GM20000 (cell line): ENCODE results near the gene MRM3.
"Not testable (repeated sequence)": the region's sequence is repeated elsewhere in the genome, so short reads cannot be mapped to it uniquely, and the experiment has no call there.

Experiments
- DNase-seq: peaks from one replicate; pipeline ENCODE4 v3.0.0; 2012; ENCODE audit warnings: low spot score
- CTCF ChIP-seq: IDR thresholded peaks from 2 replicates; pipeline ENCODE4 v1.5.1; 2012; ENCODE audit warnings: mild to moderate bottlenecking, control low read depth; ENCODE audit errors: extremely low read depth, missing control alignments

The MRM3 gene

GRCh38 chr17:788551-788950 is 6.4 kb downstream of the MRM3 start:
- TF ChIP-seq CTCF = no peak
- DNase-seq = no peak

DNA sequence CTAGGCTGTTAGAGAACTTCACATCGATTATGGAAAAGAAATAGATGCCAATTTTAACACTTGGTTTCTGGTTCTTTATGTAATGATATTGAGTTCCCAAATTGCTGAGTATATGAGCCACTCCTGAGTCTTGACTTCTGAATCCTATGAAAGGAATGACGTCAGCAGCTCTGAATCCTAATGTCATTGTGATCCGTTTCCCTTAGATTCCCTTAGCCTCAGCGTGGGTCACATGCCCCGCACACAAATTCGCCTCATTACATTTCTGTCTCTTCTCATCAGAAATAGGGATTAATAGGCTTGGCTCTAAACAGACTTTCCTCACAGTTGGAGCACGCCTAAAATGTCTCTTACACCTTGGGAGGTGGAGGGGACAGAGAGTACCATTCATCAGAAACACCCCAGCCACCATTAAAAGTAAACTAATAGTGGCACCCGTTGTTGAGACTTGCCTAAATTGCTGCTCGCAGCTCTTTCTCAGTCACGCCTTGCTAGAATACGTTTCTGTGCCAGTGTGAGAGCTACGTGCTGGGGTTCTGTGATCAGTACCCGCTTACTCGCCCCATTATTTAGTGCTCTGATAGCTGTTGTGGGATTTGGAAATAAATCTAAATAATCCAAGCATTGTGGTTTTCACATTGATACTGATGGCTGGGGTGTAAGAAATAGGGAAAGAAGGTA is 7.1 kb downstream of the MRM3 start:
- no peak for TF ChIP-seq CTCF
- no peak for DNase-seq

DNA sequence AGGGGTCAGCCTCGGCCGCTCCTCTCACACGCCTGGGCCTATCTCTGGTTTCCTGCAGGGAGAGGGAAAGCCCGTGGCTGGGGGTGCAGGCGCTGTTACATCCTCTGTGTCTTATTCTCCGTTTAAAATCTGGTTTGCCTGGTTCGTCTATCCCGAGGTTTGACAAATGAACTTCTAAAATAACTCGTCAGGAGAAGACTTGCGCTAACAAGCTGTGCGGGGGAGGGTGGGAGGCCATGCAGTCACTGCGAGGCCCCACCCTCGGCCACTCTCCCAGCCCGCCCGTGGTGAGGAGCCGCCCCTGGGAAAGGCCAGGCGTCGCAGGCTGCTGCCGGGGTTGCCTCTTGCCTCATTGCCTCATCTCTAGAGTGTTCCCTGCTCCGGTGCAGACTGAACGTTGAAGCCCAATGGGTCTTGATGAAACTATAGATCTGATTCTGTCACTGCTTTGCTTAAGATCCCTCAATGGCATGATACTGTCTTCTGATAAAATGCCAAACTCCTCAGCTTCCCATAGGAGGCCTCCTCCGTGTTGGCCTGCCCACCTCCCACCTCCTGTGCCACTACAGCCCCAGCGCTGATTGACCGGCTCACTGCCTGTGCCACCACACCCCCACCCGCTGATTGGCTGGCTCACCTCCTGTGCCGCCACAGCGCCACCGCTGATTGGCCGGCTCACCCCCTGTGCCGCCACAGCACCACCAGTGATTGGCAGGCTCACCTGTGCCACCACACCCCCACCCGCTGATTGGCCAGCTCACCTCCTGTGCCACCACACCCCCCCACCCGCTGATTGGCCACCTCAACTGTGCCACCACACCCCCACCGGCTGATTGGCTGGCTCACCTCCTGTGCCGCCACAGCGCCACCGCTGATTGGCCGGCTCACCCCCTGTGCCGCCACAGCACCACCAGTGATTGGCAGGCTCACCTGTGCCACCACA is 8.0 kb downstream of the MRM3 start:
- DNase-seq = not testable (repeated sequence)

DNA sequence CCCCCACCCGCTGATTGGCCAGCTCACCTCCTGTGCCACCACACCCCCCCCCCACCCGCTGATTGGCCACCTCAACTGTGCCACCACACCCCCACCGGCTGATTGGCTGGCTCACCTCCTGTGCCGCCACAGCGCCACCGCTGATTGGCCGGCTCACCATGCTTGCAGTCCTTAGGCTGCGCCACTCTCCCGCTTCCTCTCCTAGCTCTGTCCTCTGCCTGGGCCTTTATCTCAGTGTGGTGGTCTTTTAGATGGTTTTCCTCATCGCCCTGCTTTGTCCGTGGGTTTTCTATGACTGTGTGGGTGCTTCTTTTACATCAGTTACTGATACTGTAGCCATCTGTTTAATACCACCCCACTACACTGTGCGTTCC is 8.7 kb downstream of the MRM3 start:
- not testable (repeated sequence) for DNase-seq

- TF ChIP-seq CTCF = no peak
- no peak for DNase-seq
These were observed 9.7 kb downstream of the MRM3 start for GRCh38 chr17:791829-792228.

- TF ChIP-seq CTCF = no peak
- DNase-seq = no peak
These were observed 10.1 kb downstream of the MRM3 start for GRCh38 chr17:792277-792676.

GRCh38 chr17:794876-795275 is 12.7 kb downstream of the MRM3 start:
- TF ChIP-seq CTCF = peak; percentile 57
- DNase-seq = peak; percentile 81

- no peak for TF ChIP-seq CTCF
- no peak for DNase-seq
These were observed 13.1 kb downstream of the MRM3 start for GRCh38 chr17:795276-795675.
